HepG2 (cell line): ENCODE measurements around the gene HADHA. TPM values are rescaled to one million over a fixed set of nuclear protein-coding genes. Genes with fewer than 3 reads are reported as not detected.
A peak's percentile ranks its signal among the peaks of the same experiment; 100 is the strongest.

ENCODE experiments used
- ATRX ChIP-seq: sonication (generic); formaldehyde crosslinking; IDR thresholded peaks from 2 replicates; pipeline ENCODE4 v1.4.0; 2020; ENCODE audit warnings: missing genetic modification reagents, borderline replicate concordance
- HMG20B ChIP-seq: conservative IDR thresholded peaks from 2 replicates; pipeline ENCODE4 v1.6.1; 2016; ENCODE audit warnings: missing genetic modification reagents, missing compliant biosample characterization
- KDM5A ChIP-seq: fragments of 200-600 bp; sonication (generic); IDR thresholded peaks from 2 replicates; pipeline ENCODE4 v1.7.0; 2018; ENCODE audit warnings: antibody characterized with exemption, mild to moderate bottlenecking, low read length, borderline replicate concordance
- NFIC ChIP-seq: IDR thresholded peaks from 2 replicates; pipeline ENCODE4 v1.6.1; 2012; ENCODE audit warnings: mild to moderate bottlenecking, low read length, inconsistent platforms
- RFXANK ChIP-seq: IDR thresholded peaks from 2 replicates; pipeline ENCODE4 v1.6.1; 2016
- SIN3B ChIP-seq: fragments of 150-350 bp; IDR thresholded peaks from 2 replicates; pipeline ENCODE4 v1.6.1; 2014; ENCODE audit warnings: low read length
- ZNF317 ChIP-seq: sonication (generic); formaldehyde crosslinking; IDR thresholded peaks from 2 replicates; pipeline ENCODE4 v1.5.0; 2020; ENCODE audit warnings: mild to moderate bottlenecking, missing genetic modification reagents
- ZNF326 ChIP-seq: sonication (generic); formaldehyde crosslinking; IDR thresholded peaks from 2 replicates; pipeline ENCODE4 v1.4.0; 2020; ENCODE audit warnings: missing genetic modification reagents, borderline replicate concordance
- ZNF552 ChIP-seq: sonication (generic); formaldehyde crosslinking; IDR thresholded peaks from 2 replicates; pipeline ENCODE4 v1.9.0; 2022; ENCODE audit warnings: missing genetic modification reagents, mild to moderate bottlenecking, borderline replicate concordance
- ZNF672 ChIP-seq: sonication (generic); formaldehyde crosslinking; IDR thresholded peaks from 2 replicates; pipeline ENCODE4 v1.8.1; 2022; ENCODE audit warnings: missing genetic modification reagents
- ZNF761 ChIP-seq: sonication (generic); formaldehyde crosslinking; conservative IDR thresholded peaks from 2 replicates; pipeline ENCODE4 v1.4.0; 2020; ENCODE audit warnings: mild to moderate bottlenecking, missing genetic modification reagents
- ZNF781 ChIP-seq: sonication (generic); formaldehyde crosslinking; IDR thresholded peaks from 2 replicates; pipeline ENCODE4 v1.5.1; 2020; ENCODE audit warnings: borderline replicate concordance, mild to moderate bottlenecking, missing genetic modification reagents; ENCODE audit errors: not compliant biosample characterization
- ZNF792 ChIP-seq: IDR thresholded peaks from 2 replicates; pipeline ENCODE4 v1.6.1; 2016
- polyA plus RNA-seq, 8 experiments: library from polyadenylated mRNA; depleted of rRNA in 3 of 8; stranded (reverse) in 7 of 8; unstranded in 1 of 8; fragments of >200 nt; fragmentation: Illumina TruSeq in 4 of 8; extraction: Trizol in 4 of 8; gene quantifications; 2 replicates each; pipeline versions ENCODE4 v1.2.1 to v1.2.3, GENCODE V29; 2011 to 2016; ENCODE audit warnings: low read depth in 4 of 8, missing spikeins in 1 of 8, mixed read lengths in 1 of 8; ENCODE audit not compliant: insufficient read depth in 1 of 8
- total RNA-seq, 5 experiments: library from RNA; depleted of rRNA; stranded (reverse); fragments of >200 nt; fragmentation: Illumina TruSeq; extraction: Trizol; gene quantifications; 2 replicates each; pipeline ENCODE4 v1.2.3, GENCODE V29; 2016; ENCODE audit warnings: low read depth in 1 of 5
- TF ChIP-seq, protein P1 (sequence below): sonication (generic); formaldehyde crosslinking; IDR thresholded peaks from 2 replicates; pipeline ENCODE4 v1.5.1; 2020; ENCODE audit warnings: missing genetic modification reagents, mild to moderate bottlenecking, borderline replicate concordance
- TF ChIP-seq, protein P2 (sequence below): sonication (generic); formaldehyde crosslinking; IDR thresholded peaks from 2 replicates; pipeline ENCODE4 v1.4.0; 2020; ENCODE audit warnings: mild to moderate bottlenecking, missing genetic modification reagents
- TF ChIP-seq, protein P3 (sequence below): sonication (generic); formaldehyde crosslinking; IDR thresholded peaks from 2 replicates; pipeline ENCODE4 v1.4.0; 2020; ENCODE audit warnings: mild to moderate bottlenecking, missing genetic modification reagents, borderline replicate concordance
- TF ChIP-seq, protein P4 (sequence below): sonication (generic); formaldehyde crosslinking; IDR thresholded peaks from 2 replicates; pipeline ENCODE4 v1.5.1; 2020; ENCODE audit warnings: mild to moderate bottlenecking, moderate library complexity, missing genetic modification reagents
- TF ChIP-seq, protein P5 (sequence below): sonication (generic); formaldehyde crosslinking; IDR thresholded peaks from 2 replicates; pipeline ENCODE4 v1.8.0; 2022; ENCODE audit warnings: mild to moderate bottlenecking, missing genetic modification reagents, borderline replicate concordance
- TF ChIP-seq, protein P6 (sequence below): sonication (generic); formaldehyde crosslinking; IDR thresholded peaks from 2 replicates; pipeline ENCODE4 v1.8.0; 2022; ENCODE audit warnings: mild to moderate bottlenecking, missing genetic modification reagents

Gene HADHA
- total and polyA plus RNA-seq, 2 of the 13 experiments (the other 11 are each of a cell fraction or from before 2014, with no cell fraction given) = 102 to 270 TPM

DNA sequence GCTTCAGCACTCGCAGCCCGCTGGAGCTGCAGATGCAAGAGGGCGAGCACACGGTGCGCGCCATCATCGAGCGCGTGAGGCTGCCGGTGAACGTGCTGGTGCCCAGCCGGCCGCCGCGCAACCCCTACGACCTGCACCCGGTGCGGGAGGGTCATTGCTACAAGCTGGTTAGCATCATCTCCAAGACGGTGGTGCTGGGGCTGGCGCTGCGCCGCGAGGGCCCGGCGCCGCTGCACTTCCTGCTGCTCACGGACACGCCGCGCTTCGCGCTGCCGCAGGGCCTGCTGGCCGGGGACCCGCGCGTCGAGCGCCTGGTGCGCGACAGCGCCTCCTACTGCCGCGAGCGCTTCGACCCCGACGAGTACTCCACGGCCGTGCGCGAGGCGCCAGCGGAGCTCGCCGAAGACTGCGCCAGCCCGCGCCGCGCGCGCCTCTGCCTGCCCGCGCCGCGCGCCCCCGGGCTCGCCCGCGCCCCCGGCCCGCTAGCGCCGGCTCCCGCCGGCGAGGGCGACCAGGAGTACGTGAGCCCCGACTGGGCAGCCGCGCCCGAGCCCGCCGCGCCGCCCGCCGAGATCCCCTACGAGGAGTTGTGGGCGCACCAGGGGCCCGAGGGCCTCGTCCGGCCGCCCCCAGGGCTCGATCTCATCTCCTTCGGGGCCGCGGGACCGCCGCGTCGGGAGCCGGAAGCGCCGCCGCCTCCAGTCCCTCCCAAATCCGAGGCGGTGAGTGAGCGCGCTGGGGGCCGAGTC lies 59.7 kb downstream of the HADHA start (continued):
- TF ChIP-seq NFIC (no peak), HMG20B (no peak), ZNF317 (CRISPR knock-in tag) (no peak), RFXANK (CRISPR knock-in tag) (no peak), ZNF672 (CRISPR knock-in tag) (0 out of 2 replicates have a peak, but pooled peaks have one; percentile 69), ZNF781 (no peak), ATRX (CRISPR knock-in tag) (no peak), ZNF326 (CRISPR knock-in tag) (no peak), KDM5A (no peak), ZNF761 (CRISPR knock-in tag) (no peak), SIN3B (no peak), ZNF792 (CRISPR knock-in tag) (no peak), ZNF552 (CRISPR knock-in tag) (no peak)
- TF ChIP-seq, protein P1, sequence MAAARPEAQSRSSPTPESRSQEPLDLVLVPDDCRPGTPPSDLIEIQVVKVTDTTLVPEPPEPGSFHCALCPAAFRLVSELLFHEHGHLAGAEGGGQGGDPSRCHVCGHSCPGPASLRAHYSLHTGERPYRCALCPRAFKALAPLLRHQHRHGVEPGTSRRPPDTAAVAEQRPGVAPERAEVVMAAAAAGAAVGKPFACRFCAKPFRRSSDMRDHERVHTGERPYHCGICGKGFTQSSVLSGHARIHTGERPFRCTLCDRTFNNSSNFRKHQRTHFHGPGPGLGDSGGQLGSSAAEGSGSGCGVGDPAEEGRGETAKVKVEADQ (CRISPR knock-in tag) = no peak
- TF ChIP-seq, protein P2, sequence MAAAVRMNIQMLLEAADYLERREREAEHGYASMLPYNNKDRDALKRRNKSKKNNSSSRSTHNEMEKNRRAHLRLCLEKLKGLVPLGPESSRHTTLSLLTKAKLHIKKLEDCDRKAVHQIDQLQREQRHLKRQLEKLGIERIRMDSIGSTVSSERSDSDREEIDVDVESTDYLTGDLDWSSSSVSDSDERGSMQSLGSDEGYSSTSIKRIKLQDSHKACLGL (CRISPR knock-in tag) = 0 out of 2 replicates have a peak, but pooled peaks have one; percentile 42
- TF ChIP-seq, protein P3, sequence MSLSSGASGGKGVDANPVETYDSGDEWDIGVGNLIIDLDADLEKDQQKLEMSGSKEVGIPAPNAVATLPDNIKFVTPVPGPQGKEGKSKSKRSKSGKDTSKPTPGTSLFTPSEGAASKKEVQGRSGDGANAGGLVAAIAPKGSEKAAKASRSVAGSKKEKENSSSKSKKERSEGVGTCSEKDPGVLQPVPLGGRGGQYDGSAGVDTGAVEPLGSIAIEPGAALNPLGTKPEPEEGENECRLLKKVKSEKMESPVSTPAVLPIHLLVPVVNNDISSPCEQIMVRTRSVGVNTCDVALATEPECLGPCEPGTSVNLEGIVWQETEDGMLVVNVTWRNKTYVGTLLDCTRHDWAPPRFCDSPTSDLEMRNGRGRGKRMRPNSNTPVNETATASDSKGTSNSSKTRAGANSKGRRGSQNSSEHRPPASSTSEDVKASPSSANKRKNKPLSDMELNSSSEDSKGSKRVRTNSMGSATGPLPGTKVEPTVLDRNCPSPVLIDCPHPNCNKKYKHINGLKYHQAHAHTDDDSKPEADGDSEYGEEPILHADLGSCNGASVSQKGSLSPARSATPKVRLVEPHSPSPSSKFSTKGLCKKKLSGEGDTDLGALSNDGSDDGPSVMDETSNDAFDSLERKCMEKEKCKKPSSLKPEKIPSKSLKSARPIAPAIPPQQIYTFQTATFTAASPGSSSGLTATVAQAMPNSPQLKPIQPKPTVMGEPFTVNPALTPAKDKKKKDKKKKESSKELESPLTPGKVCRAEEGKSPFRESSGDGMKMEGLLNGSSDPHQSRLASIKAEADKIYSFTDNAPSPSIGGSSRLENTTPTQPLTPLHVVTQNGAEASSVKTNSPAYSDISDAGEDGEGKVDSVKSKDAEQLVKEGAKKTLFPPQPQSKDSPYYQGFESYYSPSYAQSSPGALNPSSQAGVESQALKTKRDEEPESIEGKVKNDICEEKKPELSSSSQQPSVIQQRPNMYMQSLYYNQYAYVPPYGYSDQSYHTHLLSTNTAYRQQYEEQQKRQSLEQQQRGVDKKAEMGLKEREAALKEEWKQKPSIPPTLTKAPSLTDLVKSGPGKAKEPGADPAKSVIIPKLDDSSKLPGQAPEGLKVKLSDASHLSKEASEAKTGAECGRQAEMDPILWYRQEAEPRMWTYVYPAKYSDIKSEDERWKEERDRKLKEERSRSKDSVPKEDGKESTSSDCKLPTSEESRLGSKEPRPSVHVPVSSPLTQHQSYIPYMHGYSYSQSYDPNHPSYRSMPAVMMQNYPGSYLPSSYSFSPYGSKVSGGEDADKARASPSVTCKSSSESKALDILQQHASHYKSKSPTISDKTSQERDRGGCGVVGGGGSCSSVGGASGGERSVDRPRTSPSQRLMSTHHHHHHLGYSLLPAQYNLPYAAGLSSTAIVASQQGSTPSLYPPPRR (CRISPR knock-in tag) = no peak
- TF ChIP-seq, protein P4, sequence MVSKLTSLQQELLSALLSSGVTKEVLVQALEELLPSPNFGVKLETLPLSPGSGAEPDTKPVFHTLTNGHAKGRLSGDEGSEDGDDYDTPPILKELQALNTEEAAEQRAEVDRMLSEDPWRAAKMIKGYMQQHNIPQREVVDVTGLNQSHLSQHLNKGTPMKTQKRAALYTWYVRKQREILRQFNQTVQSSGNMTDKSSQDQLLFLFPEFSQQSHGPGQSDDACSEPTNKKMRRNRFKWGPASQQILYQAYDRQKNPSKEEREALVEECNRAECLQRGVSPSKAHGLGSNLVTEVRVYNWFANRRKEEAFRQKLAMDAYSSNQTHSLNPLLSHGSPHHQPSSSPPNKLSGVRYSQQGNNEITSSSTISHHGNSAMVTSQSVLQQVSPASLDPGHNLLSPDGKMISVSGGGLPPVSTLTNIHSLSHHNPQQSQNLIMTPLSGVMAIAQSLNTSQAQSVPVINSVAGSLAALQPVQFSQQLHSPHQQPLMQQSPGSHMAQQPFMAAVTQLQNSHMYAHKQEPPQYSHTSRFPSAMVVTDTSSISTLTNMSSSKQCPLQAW = no peak
- TF ChIP-seq, protein P5, sequence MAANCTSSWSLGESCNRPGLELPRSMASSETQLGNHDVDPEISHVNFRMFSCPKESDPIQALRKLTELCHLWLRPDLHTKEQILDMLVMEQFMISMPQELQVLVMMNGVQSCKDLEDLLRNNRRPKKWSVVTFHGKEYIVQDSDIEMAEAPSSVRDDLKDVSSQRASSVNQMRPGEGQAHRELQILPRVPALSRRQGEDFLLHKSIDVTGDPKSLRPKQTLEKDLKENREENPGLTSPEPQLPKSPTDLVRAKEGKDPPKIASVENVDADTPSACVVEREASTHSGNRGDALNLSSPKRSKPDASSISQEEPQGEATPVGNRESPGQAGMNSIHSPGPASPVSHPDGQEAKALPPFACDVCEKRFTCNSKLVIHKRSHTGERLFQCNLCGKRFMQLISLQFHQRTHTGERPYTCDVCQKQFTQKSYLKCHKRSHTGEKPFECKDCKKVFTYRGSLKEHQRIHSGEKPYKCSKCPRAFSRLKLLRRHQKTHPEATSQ (CRISPR knock-in tag) = no peak
- TF ChIP-seq, protein P6, sequence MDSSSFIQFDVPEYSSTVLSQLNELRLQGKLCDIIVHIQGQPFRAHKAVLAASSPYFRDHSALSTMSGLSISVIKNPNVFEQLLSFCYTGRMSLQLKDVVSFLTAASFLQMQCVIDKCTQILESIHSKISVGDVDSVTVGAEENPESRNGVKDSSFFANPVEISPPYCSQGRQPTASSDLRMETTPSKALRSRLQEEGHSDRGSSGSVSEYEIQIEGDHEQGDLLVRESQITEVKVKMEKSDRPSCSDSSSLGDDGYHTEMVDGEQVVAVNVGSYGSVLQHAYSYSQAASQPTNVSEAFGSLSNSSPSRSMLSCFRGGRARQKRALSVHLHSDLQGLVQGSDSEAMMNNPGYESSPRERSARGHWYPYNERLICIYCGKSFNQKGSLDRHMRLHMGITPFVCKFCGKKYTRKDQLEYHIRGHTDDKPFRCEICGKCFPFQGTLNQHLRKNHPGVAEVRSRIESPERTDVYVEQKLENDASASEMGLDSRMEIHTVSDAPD = no peak
